ENCODE data around the gene R3HDM4. TPM values are rescaled to one million over a fixed set of nuclear protein-coding genes. Genes with fewer than 3 reads are reported as not detected.

R3HDM4 gene
- total and polyA plus RNA-seq, 2 donors from 2014 or later: 47.4 to 71.4 TPM

GRCh38 chr19:947090-947706, 34.2 kb upstream of the R3HDM4 start:
- TF ChIP-seq, protein P1, sequence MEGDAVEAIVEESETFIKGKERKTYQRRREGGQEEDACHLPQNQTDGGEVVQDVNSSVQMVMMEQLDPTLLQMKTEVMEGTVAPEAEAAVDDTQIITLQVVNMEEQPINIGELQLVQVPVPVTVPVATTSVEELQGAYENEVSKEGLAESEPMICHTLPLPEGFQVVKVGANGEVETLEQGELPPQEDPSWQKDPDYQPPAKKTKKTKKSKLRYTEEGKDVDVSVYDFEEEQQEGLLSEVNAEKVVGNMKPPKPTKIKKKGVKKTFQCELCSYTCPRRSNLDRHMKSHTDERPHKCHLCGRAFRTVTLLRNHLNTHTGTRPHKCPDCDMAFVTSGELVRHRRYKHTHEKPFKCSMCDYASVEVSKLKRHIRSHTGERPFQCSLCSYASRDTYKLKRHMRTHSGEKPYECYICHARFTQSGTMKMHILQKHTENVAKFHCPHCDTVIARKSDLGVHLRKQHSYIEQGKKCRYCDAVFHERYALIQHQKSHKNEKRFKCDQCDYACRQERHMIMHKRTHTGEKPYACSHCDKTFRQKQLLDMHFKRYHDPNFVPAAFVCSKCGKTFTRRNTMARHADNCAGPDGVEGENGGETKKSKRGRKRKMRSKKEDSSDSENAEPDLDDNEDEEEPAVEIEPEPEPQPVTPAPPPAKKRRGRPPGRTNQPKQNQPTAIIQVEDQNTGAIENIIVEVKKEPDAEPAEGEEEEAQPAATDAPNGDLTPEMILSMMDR (IDR thresholded peaks at IDR 0.05; ENCODE audit: borderline replicate concordance, extremely low read depth, insufficient read depth): no peak
- H3K27me3 ChIP-seq (ENCODE audit: control insufficient read depth, insufficient read depth, low read length): no peaks in the 10 kb centered on the region
- no peaks in the 10 kb centered on the region for H3K9me3 ChIP-seq (ENCODE audit: control insufficient read depth in 2 of 3, insufficient read depth in 1 of 3, low read length in 3 of 3)
- no peak overlapping the region for H3K4me3 ChIP-seq (ENCODE audit: low read length in 3 of 3)
- H3K27ac ChIP-seq (ENCODE audit: low read depth in 2 of 2, low read length in 2 of 2): no peak overlapping the region
- no peaks in the 10 kb centered on the region for H3K36me3 ChIP-seq (ENCODE audit: control insufficient read depth in 2 of 3, insufficient read depth in 3 of 3, low read length in 3 of 3)
- H3K4me1 ChIP-seq (ENCODE audit: control insufficient read depth in 2 of 3, insufficient read depth in 2 of 3, low read depth in 1 of 3, low read length in 3 of 3): peaks cover 0 to 27% (median 9%) of the 10 kb centered on the region in 3 donors
- FAIRE-seq (no peak), DNase-seq (peak in 1 of 5 donors; percentile 76)
- intact Hi-C loops (cut with DNase I): no loop called here
- H3K9ac ChIP-seq (ENCODE audit: low read length in 3 of 3): no peak overlapping the region

DNA sequence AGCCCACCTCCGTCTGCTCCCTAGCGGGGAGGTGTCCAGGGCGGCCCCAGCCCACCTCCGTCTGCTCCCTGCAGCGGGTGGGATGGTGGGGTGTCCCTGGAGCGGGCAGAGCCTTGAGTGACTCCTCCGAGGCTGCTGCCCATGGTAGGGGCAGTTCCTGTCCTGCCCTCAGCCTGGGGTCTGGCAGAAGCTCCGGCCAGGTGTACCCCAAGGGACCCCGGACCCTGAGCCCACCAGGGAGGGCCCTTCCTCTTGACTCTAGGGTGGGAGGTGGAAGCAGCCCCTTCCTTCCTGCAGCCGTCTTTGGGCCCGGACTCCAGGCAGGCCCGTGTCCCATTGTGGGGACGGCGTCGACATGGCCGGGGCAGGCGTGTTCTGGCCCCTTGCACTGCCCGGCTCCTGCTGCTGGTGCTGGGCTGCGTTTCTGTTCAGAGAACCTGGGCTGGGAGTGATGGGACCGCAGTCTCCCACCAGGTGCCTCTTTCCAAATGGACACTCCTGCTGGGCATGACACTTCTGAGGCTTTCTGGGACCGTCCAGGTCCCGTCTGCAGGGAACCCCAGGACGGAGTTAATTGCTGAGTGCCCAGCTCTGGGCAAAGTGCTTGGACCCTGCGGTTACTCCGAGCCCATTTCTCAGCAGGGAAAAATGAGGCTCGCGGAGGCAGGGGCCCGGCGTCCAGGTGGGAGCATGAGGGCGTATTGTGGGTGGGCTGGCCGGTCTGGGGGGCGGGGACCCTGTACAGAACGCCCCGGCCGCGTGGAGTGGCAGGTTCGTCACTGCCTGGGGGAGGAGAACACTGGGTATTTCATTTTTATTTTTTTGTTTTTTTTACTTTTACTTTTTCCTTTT, 32.6 kb upstream of the R3HDM4 start:
- peaks cover 0 to 37% (median 9%) of the 10 kb centered on the region in 3 donors for H3K4me1 ChIP-seq (ENCODE audit: control insufficient read depth in 2 of 3, insufficient read depth in 2 of 3, low read depth in 1 of 3, low read length in 3 of 3)
- no peak overlapping the region for H3K4me3 ChIP-seq (ENCODE audit: low read length in 3 of 3)
- FAIRE-seq (no peak), DNase-seq (peak in 2 of 5 donors; percentile 56 to 76)
- no peaks in the 10 kb centered on the region for H3K36me3 ChIP-seq (ENCODE audit: control insufficient read depth in 2 of 3, insufficient read depth in 3 of 3, low read length in 3 of 3)
- H3K9me3 ChIP-seq (ENCODE audit: control insufficient read depth in 2 of 3, insufficient read depth in 1 of 3, low read length in 3 of 3): no peaks in the 10 kb centered on the region
- H3K27ac ChIP-seq (ENCODE audit: low read depth in 2 of 2, low read length in 2 of 2): peak overlapping the region in 1 of 2 donors; percentile 13
- H3K9ac ChIP-seq (ENCODE audit: low read length in 3 of 3): no peak overlapping the region
- intact Hi-C loops (cut with DNase I): no loop called here
- TF ChIP-seq, protein P1 (IDR thresholded peaks at IDR 0.05; ENCODE audit: borderline replicate concordance, extremely low read depth, insufficient read depth): no peak
- no peaks in the 10 kb centered on the region for H3K27me3 ChIP-seq (ENCODE audit: control insufficient read depth, insufficient read depth, low read length)

DNA sequence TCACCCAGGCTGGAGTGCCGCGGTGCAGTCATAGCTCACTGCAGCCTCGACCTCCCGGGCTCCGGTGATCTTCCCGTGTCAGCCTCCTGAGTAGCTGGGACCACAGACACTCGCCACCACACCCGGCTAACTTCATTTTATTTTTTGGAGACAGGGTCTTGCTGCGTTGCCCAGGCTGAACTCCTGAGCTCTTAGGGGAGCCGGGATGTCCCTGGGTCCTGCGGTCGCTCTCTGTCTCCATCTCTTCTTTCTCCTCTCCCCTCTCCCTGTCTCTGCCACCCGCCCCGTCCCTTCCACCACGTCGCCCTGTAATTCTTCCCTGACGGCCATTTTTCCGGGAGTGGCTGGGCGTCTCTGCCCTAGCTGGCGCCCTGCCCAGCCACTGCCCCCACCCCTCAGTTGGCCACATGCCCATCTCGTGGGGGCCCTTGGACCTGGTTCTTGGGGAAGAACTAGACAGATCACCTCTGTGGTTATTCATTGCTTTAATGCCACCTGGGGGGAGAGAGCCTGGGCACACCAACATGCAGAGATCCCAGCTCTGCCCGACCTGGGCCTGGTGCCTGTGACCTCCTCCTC, 31.7 kb upstream of the R3HDM4 start:
- Histone ChIP-seq H3K4me1 (ENCODE audit: control insufficient read depth in 2 of 3, insufficient read depth in 2 of 3, low read depth in 1 of 3, low read length in 3 of 3) (peaks cover 0 to 44% (median 9%) of the 10 kb centered on the region in 3 donors), H3K27ac (ENCODE audit: low read depth in 2 of 2, low read length in 2 of 2) (peak overlapping the region; percentile 25 to 36), H3K27me3 (ENCODE audit: control insufficient read depth, insufficient read depth, low read length) (no peaks in the 10 kb centered on the region), H3K4me3 (ENCODE audit: low read length in 3 of 3) (no peak overlapping the region), H3K9me3 (ENCODE audit: control insufficient read depth in 2 of 3, insufficient read depth in 1 of 3, low read length in 3 of 3) (no peaks in the 10 kb centered on the region), H3K9ac (ENCODE audit: low read length in 3 of 3) (no peak overlapping the region), H3K36me3 (ENCODE audit: control insufficient read depth in 2 of 3, insufficient read depth in 3 of 3, low read length in 3 of 3) (no peaks in the 10 kb centered on the region)
- DNase-seq: peak in 3 of 5 donors; percentile 70 to 74 (median 70)
- TF ChIP-seq, protein P1 (IDR thresholded peaks at IDR 0.05; ENCODE audit: borderline replicate concordance, extremely low read depth, insufficient read depth): no peak
- no peak for FAIRE-seq
- intact Hi-C loops (cut with DNase I): no loop called here
